OCI-LY1 (cell line): Measurements from ENCODE around the gene EMC8.

Source experiments
- H2AFZ ChIP-seq: fragments of 200-600 bp; sonication (generic), shearing (Covaris generic); 2 replicates; pipeline ENCODE4 v1.6.0; 2014; ENCODE audit warnings: antibody characterized with exemption, mild to moderate bottlenecking, low read length
- H3F3A ChIP-seq: fragments of 200-600 bp; sonication (generic), shearing (Covaris generic); 2 replicates; pipeline ENCODE4 v1.6.0; 2014; ENCODE audit warnings: mild to moderate bottlenecking, antibody characterized with exemption, low read length, moderate library complexity; ENCODE audit not compliant: insufficient read depth
- H3K27ac ChIP-seq: fragments of 200-600 bp; sonication (generic); 2 replicates; pipeline ENCODE4 v1.5.1; 2014; ENCODE audit warnings: low read length, mixed run types, mild to moderate bottlenecking, low read depth; ENCODE audit not compliant: poor library complexity, severe bottlenecking
- H3K27me3 ChIP-seq: fragments of 200-600 bp; sonication (generic); 2 replicates; pipeline ENCODE4 v1.6.0; 2014; ENCODE audit warnings: antibody characterized with exemption, mild to moderate bottlenecking, low read length, moderate library complexity; ENCODE audit not compliant: insufficient read depth
- H3K36me3 ChIP-seq: fragments of 200-600 bp; sonication (generic); 2 replicates; pipeline ENCODE4 v1.6.1; 2014; ENCODE audit warnings: mild to moderate bottlenecking, antibody characterized with exemption, low read length, moderate library complexity, mixed read lengths; ENCODE audit not compliant: insufficient read depth
- H3K4me1 ChIP-seq: fragments of 200-600 bp; sonication (generic); 2 replicates; pipeline ENCODE4 v1.5.1; 2014; ENCODE audit warnings: mild to moderate bottlenecking, low read length, moderate library complexity; ENCODE audit not compliant: insufficient read depth, severe bottlenecking
- H3K4me2 ChIP-seq: fragments of 200-600 bp; sonication (generic), shearing (Covaris generic); 2 replicates; pipeline ENCODE4 v1.6.1; 2014; ENCODE audit warnings: low read length
- H3K4me3 ChIP-seq: fragments of 200-600 bp; sonication (generic); 2 replicates; pipeline ENCODE4 v1.5.1; 2014; ENCODE audit warnings: low read length, low read depth, mild to moderate bottlenecking, mixed read lengths; ENCODE audit not compliant: poor library complexity, severe bottlenecking
- H3K79me2 ChIP-seq: fragments of 200-600 bp; shearing (Covaris generic); 2 replicates; pipeline ENCODE4 v1.6.1; 2016; ENCODE audit warnings: mixed run types, low read length, mixed read lengths; ENCODE audit not compliant: insufficient read depth
- H3K9ac ChIP-seq: fragments of 200-600 bp; sonication (generic), shearing (Covaris generic); 2 replicates; pipeline ENCODE4 v1.6.1; 2014; ENCODE audit warnings: mild to moderate bottlenecking, low read length, mixed read lengths
- H3K9me2 ChIP-seq: fragments of 200-600 bp; sonication (generic), shearing (Covaris generic); 2 replicates; pipeline ENCODE4 v1.6.1; 2014; ENCODE audit warnings: low read depth, mild to moderate bottlenecking, low read length, mixed read lengths
- H3K9me3 ChIP-seq: fragments of 200-600 bp; shearing (Covaris generic); 2 replicates; pipeline ENCODE4 v1.6.1; 2014; ENCODE audit warnings: low read length, mixed read lengths
- H4K20me1 ChIP-seq: fragments of 200-600 bp; sonication (generic), shearing (Covaris generic); 2 replicates; pipeline ENCODE4 v1.6.0; 2016; ENCODE audit warnings: mild to moderate bottlenecking, low read length; ENCODE audit not compliant: insufficient read depth
- CTCF ChIP-seq: fragments of 200-600 bp; sonication (generic), shearing (Covaris generic); IDR thresholded peaks from 2 replicates; pipeline ENCODE4 v1.5.1; 2017; ENCODE audit warnings: mild to moderate bottlenecking, antibody characterized with exemption, low read length, moderate library complexity, mixed read lengths
- EZH2 ChIP-seq: fragments of 200-600 bp; sonication (generic), shearing (Covaris generic); IDR thresholded peaks from 2 replicates; pipeline ENCODE4 v1.8.0; 2017; ENCODE audit warnings: borderline replicate concordance, mixed run types, mild to moderate bottlenecking, antibody characterized with exemption, low read length, moderate library complexity, mixed read lengths

EMC8 gene

DNA sequence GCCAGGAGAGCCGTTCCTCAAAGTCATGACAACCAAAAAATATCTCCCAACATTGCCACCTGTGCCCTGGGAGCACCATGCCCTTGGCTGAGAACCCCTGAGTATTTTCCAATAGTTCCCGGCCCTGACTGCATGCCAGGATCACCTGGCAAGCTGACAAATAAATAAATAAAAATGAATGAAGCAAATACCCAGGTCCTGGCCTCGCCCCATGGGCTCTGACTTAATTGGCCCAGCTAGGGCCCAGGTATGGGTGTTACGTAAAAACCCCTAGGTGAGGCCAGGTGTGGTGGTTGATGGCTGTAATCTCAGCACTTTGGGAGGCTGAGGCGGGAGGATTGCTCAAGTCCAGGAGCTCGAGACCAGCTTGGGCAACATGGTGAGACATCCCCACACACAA, 45.8 kb downstream of the EMC8 start:
- peak overlapping the region; percentile 35 for H3K27ac ChIP-seq
- H3K9me2 ChIP-seq = no peaks in the 10 kb centered on the region
- TF ChIP-seq EZH2 (no peak), CTCF (no peak)
- H3K9me3 ChIP-seq = no peaks in the 10 kb centered on the region
- H2AFZ ChIP-seq = no peak overlapping the region
- no peaks in the 10 kb centered on the region for H3K79me2 ChIP-seq
- no peak overlapping the region for H3K4me2 ChIP-seq
- H3K27me3 ChIP-seq = peaks cover 9% of the 10 kb centered on the region; the same call in 1 of the 2 replicates
- H3F3A ChIP-seq = peaks cover 4% of the 10 kb centered on the region; the same call in 1 of the 2 replicates
- no peak overlapping the region for H3K4me3 ChIP-seq
- no peaks in the 10 kb centered on the region for H4K20me1 ChIP-seq
- H3K36me3 ChIP-seq = no peaks in the 10 kb centered on the region
- peaks cover 81% of the 10 kb centered on the region for H3K4me1 ChIP-seq
- H3K9ac ChIP-seq = no peak overlapping the region

GRCh38 chr16:85752511-85753420, 46.6 kb downstream of the EMC8 start:
- Histone ChIP-seq H3K36me3 (no peaks in the 10 kb centered on the region), H3K4me3 (no peak overlapping the region), H3K9me3 (no peaks in the 10 kb centered on the region), H3K4me2 (peak overlapping the region; percentile 18), H2AFZ (no peak overlapping the region), H3K4me1 (peaks cover 73% of the 10 kb centered on the region), H3F3A (0 out of 2 replicates have a peak, but pooled peaks cover under 1% of the 10 kb centered on the region), H3K9me2 (no peaks in the 10 kb centered on the region), H4K20me1 (no peaks in the 10 kb centered on the region), H3K27me3 (peaks cover 9% of the 10 kb centered on the region; the same call in 1 of the 2 replicates), H3K79me2 (no peaks in the 10 kb centered on the region), H3K9ac (no peak overlapping the region), H3K27ac (peak overlapping the region; percentile 35)
- TF ChIP-seq EZH2 = no peak
- peak; percentile 40; the same call in 1 of the 2 replicates for TF ChIP-seq CTCF

DNA sequence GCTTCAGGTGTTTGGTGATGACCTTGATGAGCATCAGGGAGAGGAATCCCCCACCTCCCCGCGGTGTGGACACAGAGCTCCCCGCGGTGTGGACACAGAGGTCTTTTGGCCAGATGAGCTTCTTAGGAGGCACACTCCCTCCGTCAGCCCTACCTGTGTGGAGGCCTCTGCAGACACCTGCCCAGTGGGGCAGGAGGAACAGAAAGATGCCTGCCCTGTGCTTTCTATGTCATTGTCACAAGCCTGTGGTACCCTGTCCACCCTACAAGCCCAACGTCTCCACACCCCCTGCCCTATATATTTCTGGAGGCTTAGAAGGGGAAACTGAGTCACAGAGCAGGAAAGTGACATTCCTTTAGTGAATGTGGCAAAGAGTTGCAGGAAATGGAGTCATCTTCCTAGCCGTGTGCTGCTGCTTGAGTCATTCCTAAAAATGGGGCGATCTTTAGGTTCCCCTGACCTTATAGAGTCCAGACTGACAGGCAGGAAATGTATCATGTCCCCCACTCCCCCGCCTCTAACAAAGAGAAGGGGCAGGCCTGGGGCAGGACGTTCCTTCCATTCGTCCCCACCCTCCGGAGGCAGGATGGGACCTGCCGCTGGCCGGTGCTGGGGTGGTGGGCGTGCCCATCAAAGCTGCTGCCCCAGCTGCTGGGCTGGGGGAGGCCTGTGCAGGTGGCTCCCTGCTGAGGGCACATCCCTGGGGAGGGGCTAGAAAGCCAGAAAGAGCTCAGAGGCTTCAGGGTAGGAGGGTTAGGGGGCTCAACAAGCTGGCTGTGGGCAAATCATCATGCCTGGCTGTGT, 47.4 kb downstream of the EMC8 start:
- TF ChIP-seq CTCF (no peak), EZH2 (no peak)
- Histone ChIP-seq H4K20me1 (no peaks in the 10 kb centered on the region), H3K79me2 (no peaks in the 10 kb centered on the region), H3K27me3 (peaks cover 9% of the 10 kb centered on the region; the same call in 1 of the 2 replicates), H3K36me3 (no peaks in the 10 kb centered on the region), H3K4me3 (peak overlapping the region; percentile 39), H3K27ac (peak overlapping the region; percentile 2), H2AFZ (no peak overlapping the region), H3F3A (no peaks in the 10 kb centered on the region), H3K9ac (no peak overlapping the region; the same call in 1 of the 2 replicates), H3K4me2 (peak overlapping the region; percentile 49), H3K9me2 (no peaks in the 10 kb centered on the region), H3K4me1 (peaks cover 64% of the 10 kb centered on the region), H3K9me3 (no peaks in the 10 kb centered on the region)
